Activated CD4-positive, CD25-positive, alpha-beta regulatory T cell treated with anti-CD3 and anti-CD28 coated beads, Interleukin-2, amount 50 U/mL, for 16 hours (primary cell): Measurements from ENCODE around the gene PPFIA4.

Experiments
- DNase-seq: peaks from one replicate; pipeline ENCODE4 v3.0.0-alpha.2; 2020; ENCODE audit warnings: low read depth, low spot score

PPFIA4 gene

GRCh38 chr1:203040513-203041275 lies 14.4 kb downstream of the PPFIA4 start:
- no peak for DNase-seq

GRCh38 chr1:203041351-203041932 lies 15.2 kb downstream of the PPFIA4 start:
- DNase-seq, result no peak

GRCh38 chr1:203043830-203044545 lies 17.7 kb downstream of the PPFIA4 start:
- no peak for DNase-seq

GRCh38 chr1:203044546-203045250 lies 18.4 kb downstream of the PPFIA4 start:
- DNase-seq, result no peak

GRCh38 chr1:203045336-203045735 lies 19.0 kb downstream of the PPFIA4 start:
- no peak for DNase-seq

- no peak for DNase-seq
These were observed 19.7 kb downstream of the PPFIA4 start for GRCh38 chr1:203045821-203046594.

GRCh38 chr1:203046984-203047630 lies 20.8 kb downstream of the PPFIA4 start:
- DNase-seq, result no peak

GRCh38 chr1:203048086-203048485 lies 21.8 kb downstream of the PPFIA4 start:
- no peak for DNase-seq

- no peak for DNase-seq
These were observed 22.3 kb downstream of the PPFIA4 start for GRCh38 chr1:203048555-203049051.

- DNase-seq, result no peak
These were observed 22.8 kb downstream of the PPFIA4 start for GRCh38 chr1:203049077-203049476.

GRCh38 chr1:203049576-203050180 lies 23.4 kb downstream of the PPFIA4 start:
- no peak for DNase-seq

- DNase-seq, result no peak
These were observed 24.5 kb downstream of the PPFIA4 start for GRCh38 chr1:203050826-203051225.

- DNase-seq, result no peak
These were observed 25.6 kb downstream of the PPFIA4 start for GRCh38 chr1:203051841-203052324.

- no peak for DNase-seq
These were observed 26.3 kb downstream of the PPFIA4 start for GRCh38 chr1:203052601-203053000.

GRCh38 chr1:203054184-203054583 lies 27.9 kb downstream of the PPFIA4 start:
- DNase-seq, result no peak

GRCh38 chr1:203054642-203055041 lies 28.4 kb downstream of the PPFIA4 start:
- DNase-seq, result no peak

- DNase-seq, result no peak
These were observed 29.0 kb downstream of the PPFIA4 start for GRCh38 chr1:203055161-203055799.

GRCh38 chr1:203056012-203056411 lies 29.7 kb downstream of the PPFIA4 start:
- DNase-seq, result no peak

GRCh38 chr1:203056516-203056915 lies 30.2 kb downstream of the PPFIA4 start:
- no peak for DNase-seq
